Subcutaneous adipose tissue (tissue), 4 donors: Measurements from ENCODE around the gene HSPB6. TPM values are rescaled to one million over a fixed set of nuclear protein-coding genes. Genes with fewer than 3 reads are reported as not detected.

ENCODE experiments used
- total RNA-seq, 4 donors: library from RNA; depleted of rRNA; stranded (reverse); fragments of >200 nt; gene quantifications; one replicate each; pipeline ENCODE4 v1.1.0, GENCODE V29; 2016
- TF ChIP-seq, protein P1 (sequence below): fragments of 450-650 bp; IDR thresholded peaks from one replicate; pipeline ENCODE4 v1.5.1; 2016; ENCODE audit warnings: low read depth, mild to moderate bottlenecking, control low read depth, antibody characterized with exemption, moderate library complexity

Gene HSPB6
- total RNA-seq, 4 donors from 2014 or later, result 50.1 to 554 (median 117) TPM

DNA sequence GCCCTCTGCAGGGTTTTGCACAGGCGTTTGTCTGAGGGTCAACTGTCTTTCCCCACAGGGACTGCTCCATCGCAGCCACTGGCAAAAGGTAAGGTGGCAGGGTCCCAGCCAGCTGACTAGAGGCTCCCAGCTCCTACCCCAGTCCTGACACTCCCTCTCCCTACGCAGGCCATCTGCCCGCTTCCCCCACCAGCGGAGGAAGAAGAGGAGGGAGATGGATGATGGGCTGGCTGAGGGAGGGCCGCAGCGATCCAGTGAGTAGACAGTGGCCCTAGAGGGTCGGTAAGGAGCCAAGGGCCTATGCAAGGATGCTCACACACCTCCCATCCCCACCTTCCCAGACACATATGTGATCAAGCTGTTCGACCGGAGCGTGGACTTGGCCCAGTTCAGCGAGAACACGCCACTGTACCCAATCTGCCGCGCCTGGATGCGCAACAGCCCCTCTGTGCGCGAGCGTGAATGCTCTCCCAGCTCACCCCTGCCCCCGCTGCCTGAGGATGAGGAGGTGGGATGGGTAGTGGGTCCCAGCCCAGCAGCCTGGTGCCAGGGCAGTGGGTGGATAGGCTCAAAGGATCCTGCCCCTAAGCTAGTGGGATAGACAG lies 4.0 kb downstream of the HSPB6 start:
- TF ChIP-seq, protein P1, sequence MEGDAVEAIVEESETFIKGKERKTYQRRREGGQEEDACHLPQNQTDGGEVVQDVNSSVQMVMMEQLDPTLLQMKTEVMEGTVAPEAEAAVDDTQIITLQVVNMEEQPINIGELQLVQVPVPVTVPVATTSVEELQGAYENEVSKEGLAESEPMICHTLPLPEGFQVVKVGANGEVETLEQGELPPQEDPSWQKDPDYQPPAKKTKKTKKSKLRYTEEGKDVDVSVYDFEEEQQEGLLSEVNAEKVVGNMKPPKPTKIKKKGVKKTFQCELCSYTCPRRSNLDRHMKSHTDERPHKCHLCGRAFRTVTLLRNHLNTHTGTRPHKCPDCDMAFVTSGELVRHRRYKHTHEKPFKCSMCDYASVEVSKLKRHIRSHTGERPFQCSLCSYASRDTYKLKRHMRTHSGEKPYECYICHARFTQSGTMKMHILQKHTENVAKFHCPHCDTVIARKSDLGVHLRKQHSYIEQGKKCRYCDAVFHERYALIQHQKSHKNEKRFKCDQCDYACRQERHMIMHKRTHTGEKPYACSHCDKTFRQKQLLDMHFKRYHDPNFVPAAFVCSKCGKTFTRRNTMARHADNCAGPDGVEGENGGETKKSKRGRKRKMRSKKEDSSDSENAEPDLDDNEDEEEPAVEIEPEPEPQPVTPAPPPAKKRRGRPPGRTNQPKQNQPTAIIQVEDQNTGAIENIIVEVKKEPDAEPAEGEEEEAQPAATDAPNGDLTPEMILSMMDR, result no peak

DNA sequence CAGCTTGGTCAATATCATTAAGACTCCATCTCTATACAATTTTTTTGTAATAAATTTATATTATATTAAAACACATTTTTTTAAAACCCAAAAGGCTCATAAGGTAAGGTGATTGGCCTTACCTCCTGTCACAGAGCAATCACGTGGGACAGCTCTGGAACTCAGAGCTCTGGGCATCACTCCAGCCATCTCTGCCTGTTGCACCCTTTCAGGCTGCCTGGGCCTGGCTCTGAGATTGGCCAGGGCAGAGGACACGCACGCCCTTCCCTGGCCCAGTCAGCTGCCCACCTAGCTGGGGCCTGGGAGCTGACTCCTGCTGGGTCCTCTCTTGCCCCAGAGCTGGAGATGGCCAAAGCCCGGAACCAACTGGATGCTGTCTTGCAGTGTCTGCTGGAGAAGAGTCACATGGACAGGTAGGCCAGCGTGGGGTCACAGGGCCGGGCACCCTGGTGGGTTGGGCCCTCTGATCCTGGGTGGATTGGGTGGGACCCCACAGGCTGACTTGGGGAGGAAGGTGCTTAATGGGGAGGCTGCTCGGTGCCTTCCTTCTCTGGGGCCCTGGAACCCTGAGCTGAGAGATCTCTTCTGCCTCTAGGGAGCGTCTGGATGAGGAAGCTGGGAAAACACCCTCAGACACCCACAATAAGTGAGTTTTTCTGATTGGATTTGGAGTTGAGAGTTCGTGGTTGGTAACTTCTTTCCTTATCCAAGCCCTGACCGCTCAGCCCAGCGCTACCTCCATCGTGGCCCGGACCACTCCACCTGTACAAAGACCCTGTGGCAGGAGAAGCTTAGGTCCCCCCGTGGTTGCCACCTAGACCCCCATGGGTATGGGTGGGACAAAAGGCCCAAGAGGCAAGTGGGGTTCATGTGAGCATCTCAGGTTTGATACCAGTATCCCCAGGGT lies 4.7 kb downstream of the HSPB6 start:
- TF ChIP-seq, protein P1, result no peak

DNA sequence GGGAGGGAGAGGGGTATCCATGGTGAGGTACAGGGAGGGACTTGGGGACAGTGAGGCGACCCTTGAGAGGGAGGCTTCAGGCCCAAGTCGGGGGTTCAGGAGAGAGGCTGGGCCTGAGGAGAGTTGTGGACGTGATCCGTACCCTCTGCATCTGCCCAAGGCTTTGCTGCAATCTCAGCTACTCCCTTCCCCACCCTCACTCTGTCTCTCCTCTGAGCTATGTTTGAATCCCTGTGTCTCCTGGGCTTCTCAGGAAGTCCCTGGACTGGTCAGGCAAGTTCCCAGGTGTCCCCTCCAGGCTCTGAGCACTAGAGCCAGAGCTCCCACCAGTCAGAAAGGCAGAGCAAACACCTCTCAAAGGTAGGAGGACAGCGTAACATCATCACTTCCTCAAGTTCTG lies 6.7 kb downstream of the HSPB6 start:
- TF ChIP-seq, protein P1, result no peak

DNA sequence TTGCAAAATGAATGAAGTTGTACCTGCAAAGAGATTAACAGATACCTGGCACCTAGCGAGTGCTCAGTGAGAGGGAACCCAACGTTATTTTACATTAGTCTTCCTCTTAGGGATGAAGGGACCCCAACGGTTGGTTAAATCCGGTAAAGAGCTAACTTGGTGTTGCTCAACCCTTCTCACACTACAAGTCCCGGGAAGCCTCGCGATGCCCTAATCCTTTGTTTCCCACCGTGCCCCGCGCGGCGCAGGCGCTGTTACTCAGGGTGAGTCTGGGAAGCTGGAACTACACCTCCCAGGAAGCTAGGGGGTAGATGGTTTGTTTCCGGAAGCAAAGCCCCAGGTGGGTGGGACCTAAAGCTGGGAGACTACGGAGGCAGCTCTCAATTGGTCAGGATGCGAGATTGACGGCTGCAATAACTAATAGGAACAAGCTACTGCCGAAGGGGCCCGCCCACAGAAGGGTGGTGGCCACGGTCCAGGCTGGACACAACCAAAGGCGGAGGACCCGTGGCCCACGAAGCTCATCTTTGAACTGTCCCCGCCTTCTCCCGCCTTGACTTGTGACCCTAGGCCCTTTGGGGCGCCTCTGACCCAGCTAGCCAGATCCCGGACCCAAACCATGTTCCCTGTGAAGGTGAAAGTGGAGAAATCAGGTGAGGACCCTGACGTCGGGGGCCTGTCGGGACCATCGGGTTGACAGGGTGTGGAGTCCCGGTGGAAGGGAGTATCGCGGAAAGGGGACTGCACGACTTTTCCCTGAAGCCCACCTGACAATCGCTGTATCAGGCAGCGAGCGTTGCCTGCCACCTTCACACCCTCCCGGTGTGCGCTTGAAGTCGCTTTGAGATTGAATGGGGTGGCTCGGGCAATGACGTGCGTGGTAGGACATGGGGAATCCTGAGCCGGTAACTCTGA lies 8.5 kb downstream of the HSPB6 start, which contains the start of gene LIN37:
Gene LIN37 (plus strand): TSS at position 471 of the 915 bp plus-strand sequence. CDS start 149 bp downstream, at position 620.
- TF ChIP-seq, protein P1, result no peak

DNA sequence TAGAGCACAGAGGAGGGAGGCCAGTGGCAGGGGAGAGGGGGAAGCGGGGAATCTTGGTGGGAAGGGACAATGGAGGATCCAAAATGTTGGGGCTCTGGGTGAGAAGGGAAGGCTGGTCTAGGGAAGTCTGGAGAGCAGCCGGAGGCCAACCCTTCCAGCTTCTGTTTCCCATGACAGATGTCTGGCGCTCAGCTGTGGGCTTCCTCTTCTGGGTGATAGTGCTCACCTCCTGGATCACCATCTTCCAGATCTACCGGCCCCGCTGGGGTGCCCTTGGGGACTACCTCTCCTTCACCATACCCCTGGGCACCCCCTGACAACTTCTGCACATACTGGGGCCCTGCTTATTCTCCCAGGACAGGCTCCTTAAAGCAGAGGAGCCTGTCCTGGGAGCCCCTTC lies 10.3 kb downstream of the HSPB6 start:
- TF ChIP-seq, protein P1, result no peak

DNA sequence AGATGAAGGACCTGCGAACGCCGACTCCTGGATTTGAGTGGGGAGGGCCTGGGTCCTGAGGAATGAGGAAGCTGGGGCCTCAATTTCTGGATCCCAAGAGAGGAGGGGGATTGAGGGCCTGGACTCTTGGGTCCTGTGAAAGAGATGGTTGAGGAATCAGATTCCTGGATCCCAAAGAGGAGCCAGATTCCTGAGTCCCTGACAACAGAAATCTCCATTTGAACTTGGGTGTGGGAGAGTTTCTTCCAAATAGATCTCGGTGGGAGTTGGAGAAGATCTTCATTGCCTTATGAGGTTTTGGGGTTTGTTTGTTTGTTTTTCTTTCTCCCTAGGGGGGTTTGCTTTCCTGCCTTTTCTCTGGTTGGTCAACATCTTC lies 10.8 kb downstream of the HSPB6 start:
- TF ChIP-seq, protein P1, result no peak
